Osteoblast (primary cell): ENCODE measurements around the gene SAMM50. TPM values are rescaled to one million over a fixed set of nuclear protein-coding genes. Genes with fewer than 3 reads are reported as not detected.
A peak's percentile ranks its signal among the peaks of the same experiment; 100 is the strongest.

Source experiments
- DNase-seq: peaks from one replicate; pipeline ENCODE4 v3.0.0; 2011; ENCODE audit warnings: low spot score, mixed read lengths; ENCODE audit not compliant: insufficient read length; ENCODE audit errors: missing footprints
- H2AFZ ChIP-seq: 2 replicates; pipeline ENCODE4 v1.6.0; 2011; ENCODE audit warnings: mild to moderate bottlenecking, low read length
- H3K27ac ChIP-seq: 2 replicates; pipeline ENCODE4 v1.5.1; 2011; ENCODE audit warnings: mild to moderate bottlenecking, low read depth, low read length, moderate library complexity
- H3K27me3 ChIP-seq: 2 replicates; pipeline ENCODE4 v1.6.0; 2012; ENCODE audit warnings: mild to moderate bottlenecking, control low read depth, inconsistent platforms, low read length, moderate library complexity; ENCODE audit not compliant: insufficient read depth
- H3K36me3 ChIP-seq: 2 replicates; pipeline ENCODE4 v1.5.1; 2011; ENCODE audit warnings: mild to moderate bottlenecking, low read length, control low read depth, moderate library complexity; ENCODE audit not compliant: insufficient read depth
- H3K4me1 ChIP-seq: 2 replicates; pipeline ENCODE4 v1.5.1; 2011; ENCODE audit warnings: mild to moderate bottlenecking, low read length, control low read depth, moderate library complexity; ENCODE audit not compliant: insufficient read depth
- H3K4me2 ChIP-seq: 2 replicates; pipeline ENCODE4 v1.6.0; 2011; ENCODE audit warnings: mild to moderate bottlenecking, low read length; ENCODE audit not compliant: insufficient read depth
- H3K4me3 ChIP-seq: fragments of 200-600 bp; sonication (generic); 3 replicates; pipeline ENCODE4 v1.5.1; 2012; ENCODE audit warnings: mild to moderate bottlenecking, low read length, inconsistent platforms; ENCODE audit not compliant: insufficient read depth
- H3K79me2 ChIP-seq: 2 replicates; pipeline ENCODE4 v1.6.0; 2012; ENCODE audit warnings: mild to moderate bottlenecking, low read length, control low read depth, inconsistent platforms; ENCODE audit not compliant: insufficient read depth
- H3K9me3 ChIP-seq: 2 replicates; pipeline ENCODE4 v1.5.1; 2011; ENCODE audit warnings: low read depth, low read length, control low read depth
- H4K20me1 ChIP-seq: 2 replicates; pipeline ENCODE4 v1.6.0; 2012; ENCODE audit warnings: mild to moderate bottlenecking, low read length, control low read depth; ENCODE audit not compliant: insufficient read depth
- total RNA-seq: library from RNA; depleted of rRNA; stranded (reverse); fragments of >200 nt; gene quantifications from 2 replicates; pipeline ENCODE4 v1.2.3, GENCODE V29; 2012
- TF ChIP-seq, protein P1 (sequence below): IDR thresholded peaks from 2 replicates; pipeline ENCODE4 v1.5.1; 2011; ENCODE audit warnings: mild to moderate bottlenecking, low read depth, low read length, moderate library complexity; ENCODE audit errors: extremely low read depth

SAMM50 gene
- total RNA-seq, 1 donor = 36.6 TPM

DNA sequence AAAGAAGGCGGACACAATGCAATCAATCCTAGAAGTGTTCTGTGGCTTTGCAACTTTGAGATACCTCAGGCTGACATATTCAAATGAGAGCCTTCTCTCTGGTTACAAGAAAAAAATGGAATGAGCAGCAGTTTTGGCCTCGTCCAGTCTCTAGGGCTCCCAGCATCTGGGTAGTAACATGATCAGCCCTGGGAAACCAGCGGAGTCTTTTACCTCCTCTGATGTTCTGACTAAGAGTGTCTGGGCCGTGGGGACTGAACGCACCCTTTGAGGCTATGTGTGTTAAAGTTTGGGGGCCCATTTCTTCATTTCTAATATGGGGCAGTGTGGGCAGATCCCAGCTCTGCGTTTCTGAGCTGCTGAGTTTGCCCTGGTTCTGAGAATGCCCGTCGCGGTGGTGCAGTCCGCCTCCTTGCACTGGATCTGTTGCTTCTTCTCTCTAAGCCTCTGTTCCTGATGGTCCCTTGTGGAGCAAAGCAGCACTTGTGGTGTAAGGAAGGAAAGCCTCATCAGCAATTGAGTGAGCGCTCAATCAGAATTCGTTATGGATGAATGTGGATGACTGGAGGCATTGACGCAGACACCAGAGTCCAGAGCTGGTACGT, 77.0 kb downstream of the SAMM50 start:
- Histone ChIP-seq H4K20me1 (peaks cover 8% of the 10 kb centered on the region), H3K4me1 (peaks cover 5% of the 10 kb centered on the region), H3K4me3 (no peak overlapping the region), H3K4me2 (no peak overlapping the region), H3K9me3 (peaks cover 2% of the 10 kb centered on the region), H3K27ac (no peak overlapping the region), H2AFZ (no peak overlapping the region), H3K36me3 (no peaks in the 10 kb centered on the region), H3K79me2 (peaks cover 62% of the 10 kb centered on the region), H3K27me3 (no peaks in the 10 kb centered on the region)
- TF ChIP-seq, protein P1, sequence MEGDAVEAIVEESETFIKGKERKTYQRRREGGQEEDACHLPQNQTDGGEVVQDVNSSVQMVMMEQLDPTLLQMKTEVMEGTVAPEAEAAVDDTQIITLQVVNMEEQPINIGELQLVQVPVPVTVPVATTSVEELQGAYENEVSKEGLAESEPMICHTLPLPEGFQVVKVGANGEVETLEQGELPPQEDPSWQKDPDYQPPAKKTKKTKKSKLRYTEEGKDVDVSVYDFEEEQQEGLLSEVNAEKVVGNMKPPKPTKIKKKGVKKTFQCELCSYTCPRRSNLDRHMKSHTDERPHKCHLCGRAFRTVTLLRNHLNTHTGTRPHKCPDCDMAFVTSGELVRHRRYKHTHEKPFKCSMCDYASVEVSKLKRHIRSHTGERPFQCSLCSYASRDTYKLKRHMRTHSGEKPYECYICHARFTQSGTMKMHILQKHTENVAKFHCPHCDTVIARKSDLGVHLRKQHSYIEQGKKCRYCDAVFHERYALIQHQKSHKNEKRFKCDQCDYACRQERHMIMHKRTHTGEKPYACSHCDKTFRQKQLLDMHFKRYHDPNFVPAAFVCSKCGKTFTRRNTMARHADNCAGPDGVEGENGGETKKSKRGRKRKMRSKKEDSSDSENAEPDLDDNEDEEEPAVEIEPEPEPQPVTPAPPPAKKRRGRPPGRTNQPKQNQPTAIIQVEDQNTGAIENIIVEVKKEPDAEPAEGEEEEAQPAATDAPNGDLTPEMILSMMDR = no peak
- peak; percentile 92 for DNase-seq

DNA sequence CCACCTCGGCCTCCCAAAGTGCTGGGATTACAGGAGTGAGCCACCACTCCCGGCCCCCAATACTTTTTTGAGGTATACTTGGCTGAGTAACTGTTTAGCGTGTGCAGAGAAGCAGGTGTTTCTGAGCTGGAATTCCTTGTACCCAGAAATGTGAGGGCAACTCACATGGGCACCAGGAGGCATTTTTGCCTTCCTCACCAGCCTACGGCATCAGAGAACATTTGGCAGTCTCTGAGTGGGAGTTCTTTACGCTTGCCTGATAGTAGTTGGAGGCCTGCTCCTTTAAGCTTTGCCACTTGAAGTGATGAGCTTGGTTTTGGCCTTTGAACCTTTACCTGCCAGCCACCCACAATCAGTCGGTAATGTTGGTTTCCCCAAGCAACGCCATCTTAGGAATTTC, 78.0 kb downstream of the SAMM50 start:
- H3K79me2 ChIP-seq = peaks cover 58% of the 10 kb centered on the region
- no peak overlapping the region for H2AFZ ChIP-seq
- TF ChIP-seq, protein P1 = no peak
- H3K4me3 ChIP-seq = no peak overlapping the region
- H3K36me3 ChIP-seq = no peaks in the 10 kb centered on the region
- H3K9me3 ChIP-seq = peaks cover 2% of the 10 kb centered on the region
- no peak overlapping the region for H3K27ac ChIP-seq
- no peaks in the 10 kb centered on the region for H3K27me3 ChIP-seq
- peaks cover 16% of the 10 kb centered on the region for H3K4me1 ChIP-seq
- H4K20me1 ChIP-seq = peaks cover 14% of the 10 kb centered on the region
- no peak overlapping the region for H3K4me2 ChIP-seq
- DNase-seq = no peak

DNA sequence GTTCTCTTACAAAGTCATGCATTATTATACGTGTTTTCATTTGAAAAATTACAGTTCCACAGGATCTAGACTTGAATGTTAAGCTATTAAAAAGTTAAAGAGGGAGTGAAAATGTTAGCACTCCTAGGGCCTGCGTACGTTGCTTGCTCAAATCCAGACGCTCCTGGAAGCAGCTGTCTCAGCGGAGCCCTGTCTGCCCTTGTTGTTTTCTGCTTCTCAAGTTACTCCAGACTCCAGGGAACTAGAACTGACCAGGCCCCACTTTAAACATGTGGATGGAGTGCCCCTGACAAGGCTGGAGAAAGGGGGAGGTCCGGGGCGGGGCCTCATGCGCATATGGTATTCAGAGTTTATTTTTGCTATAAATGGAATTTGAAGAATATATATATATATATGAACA, 78.5 kb downstream of the SAMM50 start:
- no peak for DNase-seq
- no peaks in the 10 kb centered on the region for H3K36me3 ChIP-seq
- TF ChIP-seq, protein P1 = no peak
- H3K79me2 ChIP-seq = peaks cover 54% of the 10 kb centered on the region
- H3K4me2 ChIP-seq = no peak overlapping the region
- H3K27ac ChIP-seq = no peak overlapping the region
- H4K20me1 ChIP-seq = peaks cover 14% of the 10 kb centered on the region
- no peaks in the 10 kb centered on the region for H3K27me3 ChIP-seq
- H2AFZ ChIP-seq = no peak overlapping the region
- peaks cover 2% of the 10 kb centered on the region for H3K9me3 ChIP-seq
- no peak overlapping the region for H3K4me3 ChIP-seq
- H3K4me1 ChIP-seq = peaks cover 17% of the 10 kb centered on the region

DNA sequence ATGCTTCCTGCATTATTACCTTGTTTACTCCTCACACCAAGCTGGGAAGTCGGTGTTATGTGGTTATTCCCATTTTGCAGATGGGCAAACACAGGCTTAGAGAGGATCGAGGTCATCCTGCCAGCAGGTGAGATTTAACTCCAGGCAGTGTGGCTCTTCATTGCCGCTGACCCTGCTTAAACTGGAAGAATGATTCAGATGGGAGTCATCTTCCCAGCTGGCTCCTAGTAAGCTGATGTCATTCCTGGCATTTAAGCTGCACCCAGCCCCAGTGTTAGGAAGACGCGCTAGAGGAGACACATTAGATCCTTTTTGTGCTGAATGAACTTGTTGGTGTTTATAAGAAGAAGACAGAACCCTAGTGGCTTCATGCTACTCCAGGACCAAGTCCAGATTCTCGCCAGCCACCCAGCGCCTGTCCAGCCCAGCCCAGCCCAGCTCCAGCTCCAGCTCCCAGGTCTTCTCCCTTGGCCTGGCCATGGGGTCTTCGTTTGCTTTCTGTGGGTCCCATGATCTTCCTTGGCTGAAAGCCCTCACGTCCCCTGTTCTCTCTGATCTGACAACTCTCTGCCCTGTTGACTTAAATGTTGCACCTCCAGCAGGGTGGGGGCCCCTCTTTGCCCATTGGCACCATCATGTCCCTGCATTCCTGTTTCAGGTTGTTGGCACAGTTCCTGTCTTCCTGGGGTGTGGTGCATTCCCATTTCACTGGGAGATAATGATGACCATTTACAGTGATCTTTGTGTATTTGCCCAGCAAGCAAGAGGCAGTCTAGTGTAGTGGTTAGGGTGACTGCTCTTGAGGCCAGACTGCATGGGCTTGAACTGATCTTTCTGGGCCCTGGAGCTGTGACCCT, 82.5 kb downstream of the SAMM50 start:
- Histone ChIP-seq H3K4me3 (peak overlapping the region; percentile 52), H3K79me2 (peaks cover 35% of the 10 kb centered on the region), H3K4me1 (peaks cover 13% of the 10 kb centered on the region)

More for the DNA sequence above, 82.5 kb downstream of the SAMM50 start:
- Histone ChIP-seq H3K36me3 (no peaks in the 10 kb centered on the region), H2AFZ (peak overlapping the region; percentile 72), H4K20me1 (peaks cover 7% of the 10 kb centered on the region), H3K27me3 (no peaks in the 10 kb centered on the region), H3K27ac (peak overlapping the region; percentile 84), H3K9me3 (peaks cover under 1% of the 10 kb centered on the region), H3K4me2 (peak overlapping the region; percentile 75)
- TF ChIP-seq, protein P1 = no peak
- peak; percentile 96 for DNase-seq
